Activated naive CD4-positive, alpha-beta T cell treated with anti-CD3 and anti-CD28 coated beads, Interleukin-2, amount 50 U/mL, for 24 hours (primary cell): ENCODE data around the gene SPATC1L.

Source experiments
- H3K27ac Mint-ChIP-seq: one replicate; pipeline ENCODE4 v1.8.0; 2021; ENCODE audit warnings: mild to moderate bottlenecking, mixed read lengths
- H3K27me3 Mint-ChIP-seq: one replicate; pipeline ENCODE4 v1.8.0; 2021; ENCODE audit warnings: mixed read lengths
- H3K36me3 Mint-ChIP-seq: one replicate; pipeline ENCODE4 v1.8.0; 2021; ENCODE audit warnings: mixed read lengths
- H3K4me1 Mint-ChIP-seq: one replicate; pipeline ENCODE4 v1.8.0; 2021; ENCODE audit warnings: mixed read lengths
- H3K4me3 Mint-ChIP-seq: one replicate; pipeline ENCODE4 v1.8.0; 2021; ENCODE audit warnings: mild to moderate bottlenecking, mixed read lengths
- H3K9me3 Mint-ChIP-seq: one replicate; pipeline ENCODE4 v1.8.0; 2021; ENCODE audit warnings: mixed read lengths

SPATC1L gene

GRCh38 chr21:46119637-46120271 is 64.5 kb downstream of the SPATC1L start:
- no peaks in the 10 kb centered on the region for H3K9me3 Mint-ChIP-seq
- H3K4me1 Mint-ChIP-seq: no peaks in the 10 kb centered on the region
- H3K27ac Mint-ChIP-seq: no peak overlapping the region
- no peak overlapping the region for H3K4me3 Mint-ChIP-seq
- H3K27me3 Mint-ChIP-seq: no peaks in the 10 kb centered on the region
- H3K36me3 Mint-ChIP-seq: no peaks in the 10 kb centered on the region

GRCh38 chr21:46119144-46119636 is 65.1 kb downstream of the SPATC1L start:
- H3K36me3 Mint-ChIP-seq: no peaks in the 10 kb centered on the region
- no peak overlapping the region for H3K27ac Mint-ChIP-seq
- no peaks in the 10 kb centered on the region for H3K27me3 Mint-ChIP-seq
- no peaks in the 10 kb centered on the region for H3K9me3 Mint-ChIP-seq
- no peak overlapping the region for H3K4me3 Mint-ChIP-seq
- H3K4me1 Mint-ChIP-seq: no peaks in the 10 kb centered on the region

- H3K9me3 Mint-ChIP-seq: no peaks in the 10 kb centered on the region
- H3K27ac Mint-ChIP-seq: no peak overlapping the region
- no peaks in the 10 kb centered on the region for H3K4me1 Mint-ChIP-seq
- no peaks in the 10 kb centered on the region for H3K27me3 Mint-ChIP-seq
- no peak overlapping the region for H3K4me3 Mint-ChIP-seq
- H3K36me3 Mint-ChIP-seq: no peaks in the 10 kb centered on the region
Observed at GRCh38 chr21:46118316-46119143, 65.7 kb downstream of the SPATC1L start.

- Mint-ChIP-seq H3K4me1 (no peaks in the 10 kb centered on the region), H3K27ac (no peak overlapping the region), H3K4me3 (no peak overlapping the region), H3K27me3 (no peaks in the 10 kb centered on the region), H3K9me3 (no peaks in the 10 kb centered on the region), H3K36me3 (no peaks in the 10 kb centered on the region)
Observed at GRCh38 chr21:46117586-46118315, 66.5 kb downstream of the SPATC1L start.

GRCh38 chr21:46116776-46117585 is 67.3 kb downstream of the SPATC1L start:
- H3K9me3 Mint-ChIP-seq: no peaks in the 10 kb centered on the region
- no peaks in the 10 kb centered on the region for H3K36me3 Mint-ChIP-seq
- no peaks in the 10 kb centered on the region for H3K4me1 Mint-ChIP-seq
- H3K27me3 Mint-ChIP-seq: no peaks in the 10 kb centered on the region
- no peak overlapping the region for H3K4me3 Mint-ChIP-seq
- no peak overlapping the region for H3K27ac Mint-ChIP-seq

DNA sequence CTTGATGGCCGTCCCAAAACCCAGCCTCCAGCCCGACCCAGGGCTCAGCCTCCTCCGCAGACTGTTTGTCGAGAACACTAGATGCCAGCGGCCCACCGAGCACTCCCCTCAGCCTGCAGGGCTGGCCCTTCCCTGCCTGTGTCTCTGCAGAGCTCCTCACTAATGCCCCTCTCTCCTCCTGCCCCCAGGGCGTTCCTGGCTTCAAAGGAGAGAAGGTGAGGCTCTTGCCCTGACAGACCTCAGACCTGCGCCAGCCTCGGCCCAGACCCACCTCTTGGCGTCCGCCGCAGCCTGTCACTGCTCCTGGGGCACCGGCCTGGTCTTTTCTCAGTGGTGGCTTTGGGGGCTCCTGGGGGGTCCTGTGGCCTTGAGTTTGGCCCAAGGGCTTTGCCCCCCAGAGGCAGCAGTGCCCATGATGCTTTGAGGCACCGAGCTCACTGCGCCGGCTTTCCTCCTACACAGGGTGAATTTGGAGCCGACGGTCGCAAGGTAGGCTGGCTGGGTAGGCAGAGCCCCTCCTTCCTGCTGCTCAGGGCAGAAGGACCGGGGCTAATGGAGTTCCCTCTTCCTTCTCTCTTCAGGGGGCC is 68.0 kb downstream of the SPATC1L start:
- no peaks in the 10 kb centered on the region for H3K4me1 Mint-ChIP-seq
- no peak overlapping the region for H3K27ac Mint-ChIP-seq
- no peaks in the 10 kb centered on the region for H3K36me3 Mint-ChIP-seq
- H3K4me3 Mint-ChIP-seq: no peak overlapping the region
- H3K27me3 Mint-ChIP-seq: no peaks in the 10 kb centered on the region
- H3K9me3 Mint-ChIP-seq: no peaks in the 10 kb centered on the region

- H3K27me3 Mint-ChIP-seq: no peaks in the 10 kb centered on the region
- H3K4me3 Mint-ChIP-seq: no peak overlapping the region
- no peaks in the 10 kb centered on the region for H3K36me3 Mint-ChIP-seq
- no peaks in the 10 kb centered on the region for H3K4me1 Mint-ChIP-seq
- H3K27ac Mint-ChIP-seq: no peak overlapping the region
- H3K9me3 Mint-ChIP-seq: no peaks in the 10 kb centered on the region
Observed at GRCh38 chr21:46115441-46116188, 68.6 kb downstream of the SPATC1L start.

DNA sequence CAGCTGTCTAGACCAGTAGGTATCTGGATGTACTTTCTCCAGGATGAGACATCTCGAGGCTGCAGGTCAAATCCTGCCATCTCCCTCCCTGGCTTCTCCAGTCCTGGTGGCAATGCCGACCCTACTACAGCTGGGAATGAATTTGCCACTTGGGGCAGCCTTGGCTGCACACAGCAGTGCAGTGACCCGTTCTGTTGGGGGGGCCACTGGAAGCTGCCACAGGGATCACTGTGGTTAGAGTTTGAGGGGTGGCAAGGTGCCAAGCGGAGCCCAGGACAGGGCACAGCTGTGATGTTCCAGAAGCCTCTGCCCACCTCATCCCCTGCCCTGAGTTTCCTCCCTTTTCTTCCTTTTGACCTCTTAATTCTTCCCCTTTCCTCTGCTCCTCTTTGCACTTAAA is 69.3 kb downstream of the SPATC1L start:
- no peak overlapping the region for H3K4me3 Mint-ChIP-seq
- no peaks in the 10 kb centered on the region for H3K9me3 Mint-ChIP-seq
- H3K27ac Mint-ChIP-seq: no peak overlapping the region
- no peaks in the 10 kb centered on the region for H3K36me3 Mint-ChIP-seq
- H3K4me1 Mint-ChIP-seq: no peaks in the 10 kb centered on the region
- no peaks in the 10 kb centered on the region for H3K27me3 Mint-ChIP-seq

GRCh38 chr21:46113497-46114176 is 70.6 kb downstream of the SPATC1L start:
- Mint-ChIP-seq H3K27me3 (no peaks in the 10 kb centered on the region), H3K9me3 (no peaks in the 10 kb centered on the region), H3K4me3 (no peak overlapping the region), H3K36me3 (no peaks in the 10 kb centered on the region), H3K27ac (no peak overlapping the region), H3K4me1 (no peaks in the 10 kb centered on the region)

DNA sequence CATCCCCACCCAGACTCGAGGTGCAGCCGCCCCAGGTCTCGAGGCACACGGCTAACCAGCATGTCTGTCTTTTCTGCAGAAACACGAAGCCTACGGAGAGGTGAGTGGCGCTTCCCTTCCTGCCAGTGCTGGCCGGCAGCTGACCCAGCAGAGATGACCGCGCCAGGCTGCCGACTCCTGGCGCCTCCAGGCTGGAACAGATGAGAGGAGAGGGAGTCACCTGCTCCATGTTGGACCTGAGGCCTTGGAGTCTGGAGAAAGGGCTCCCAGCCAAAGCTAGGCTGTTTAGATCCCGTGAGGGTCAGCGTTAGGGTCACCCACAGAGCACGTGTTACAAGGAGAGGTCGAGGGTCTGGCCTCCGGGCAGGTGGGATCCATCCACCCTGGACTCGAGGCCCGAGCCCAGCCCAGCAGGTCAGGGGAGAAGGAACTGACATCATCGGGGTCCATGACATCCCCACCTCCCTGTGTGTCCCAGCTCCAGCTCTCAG is 71.5 kb downstream of the SPATC1L start:
- H3K36me3 Mint-ChIP-seq: peaks cover 1% of the 10 kb centered on the region
- no peak overlapping the region for H3K27ac Mint-ChIP-seq
- H3K4me1 Mint-ChIP-seq: no peaks in the 10 kb centered on the region

GRCh38 chr21:46111857-46112724 is 72.2 kb downstream of the SPATC1L start:
- Mint-ChIP-seq H3K4me3 (no peak overlapping the region), H3K9me3 (peaks cover 4% of the 10 kb centered on the region), H3K36me3 (peaks cover 7% of the 10 kb centered on the region), H3K27me3 (no peaks in the 10 kb centered on the region), H3K27ac (no peak overlapping the region), H3K4me1 (no peaks in the 10 kb centered on the region)

More for the DNA sequence above, 71.5 kb downstream of the SPATC1L start:
- peaks cover 1% of the 10 kb centered on the region for H3K9me3 Mint-ChIP-seq
- no peaks in the 10 kb centered on the region for H3K27me3 Mint-ChIP-seq
- H3K4me3 Mint-ChIP-seq: no peak overlapping the region

GRCh38 chr21:46111193-46111571 is 73.1 kb downstream of the SPATC1L start:
- peaks cover 4% of the 10 kb centered on the region for H3K9me3 Mint-ChIP-seq
- H3K36me3 Mint-ChIP-seq: peaks cover 8% of the 10 kb centered on the region
- H3K27me3 Mint-ChIP-seq: no peaks in the 10 kb centered on the region
- no peak overlapping the region for H3K27ac Mint-ChIP-seq
- no peak overlapping the region for H3K4me3 Mint-ChIP-seq
- H3K4me1 Mint-ChIP-seq: no peaks in the 10 kb centered on the region
